ENCODE measurements around the gene CFAP299.

Gene CFAP299

DNA sequence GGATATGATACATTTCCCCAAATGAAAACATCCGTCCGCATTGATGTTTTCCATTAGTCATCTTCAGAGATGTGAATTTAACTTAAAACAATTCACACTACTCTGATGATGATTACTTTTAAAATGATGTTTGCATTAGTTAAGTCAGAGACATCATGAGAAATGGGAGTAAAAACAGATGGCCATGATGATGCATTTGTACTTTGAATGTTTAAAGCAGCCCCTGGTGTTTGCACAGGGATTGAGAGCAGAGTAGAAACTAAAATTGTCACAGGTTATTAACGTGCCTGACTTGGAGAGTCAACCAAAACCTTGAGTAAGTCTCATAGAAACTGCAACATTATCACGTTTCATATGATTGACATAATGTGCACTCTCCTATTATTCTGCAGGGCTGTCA is 117.2 kb downstream of the CFAP299 start:
- no peak for DNase-seq

DNA sequence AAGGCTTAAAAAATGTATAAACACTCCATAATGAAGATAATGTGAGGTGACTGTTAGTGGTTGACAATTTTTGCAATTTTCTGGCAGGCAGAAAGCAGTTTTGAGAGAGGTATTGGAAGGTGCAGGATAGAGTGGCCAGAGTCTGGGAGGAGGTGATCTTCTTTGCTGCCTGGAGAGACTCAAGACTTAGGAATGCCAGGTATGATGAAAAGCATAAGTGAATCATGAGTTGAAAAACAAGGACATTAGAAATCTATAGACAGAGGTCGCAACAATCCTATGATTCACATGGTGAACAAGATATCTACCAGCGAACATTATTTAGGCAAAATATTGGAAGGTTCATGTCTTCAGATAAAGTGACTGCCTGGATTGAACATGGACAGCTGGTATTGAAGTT is 118.5 kb downstream of the CFAP299 start:
- no peak for DNase-seq

DNA sequence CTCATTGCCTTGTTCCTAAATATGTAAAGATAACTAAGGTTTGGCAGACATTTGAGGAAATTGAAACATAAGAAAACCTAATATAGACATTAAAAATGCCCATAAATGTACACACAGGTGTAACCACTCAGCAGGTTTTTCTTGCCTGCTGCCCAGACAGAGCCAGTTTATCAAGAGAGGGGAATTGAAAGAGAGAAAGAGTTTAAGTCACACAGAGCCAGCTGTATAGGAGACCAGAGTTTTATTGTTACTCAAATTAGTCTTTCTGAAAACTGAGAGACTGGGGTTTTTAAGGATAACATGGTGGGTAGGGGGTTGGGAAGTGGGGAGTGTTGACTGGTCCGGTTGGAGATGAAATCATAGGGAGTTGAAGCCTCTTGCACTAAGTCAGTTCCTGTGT is 119.0 kb downstream of the CFAP299 start:
- DNase-seq: no peak

DNA sequence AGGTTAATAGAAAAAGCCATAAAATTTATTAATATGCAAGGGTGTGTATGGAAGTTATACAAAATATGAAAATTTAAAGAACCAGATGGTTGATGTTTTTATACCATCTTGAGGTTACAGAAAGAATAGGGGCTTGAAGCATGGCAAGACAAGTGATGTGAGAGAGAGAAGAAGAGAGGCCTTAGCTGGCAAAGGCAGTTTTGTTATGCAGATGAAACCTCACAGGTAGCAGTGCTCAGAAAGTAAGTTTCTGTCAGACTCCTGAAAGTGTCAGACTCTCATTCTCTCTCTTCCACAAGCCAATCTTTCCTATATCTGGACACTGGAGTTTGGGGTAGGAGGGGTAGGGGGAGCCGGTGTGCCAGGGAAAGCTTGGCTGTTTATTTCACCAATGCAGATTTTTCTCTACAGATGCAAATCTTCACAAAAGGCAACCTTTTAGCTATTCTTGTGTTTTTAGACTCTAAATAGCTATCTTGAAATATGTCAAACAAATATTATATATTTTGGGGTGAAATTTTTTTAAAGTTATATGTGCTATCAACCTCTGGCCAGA is 124.5 kb downstream of the CFAP299 start:
- DNase-seq: no peak

DNA sequence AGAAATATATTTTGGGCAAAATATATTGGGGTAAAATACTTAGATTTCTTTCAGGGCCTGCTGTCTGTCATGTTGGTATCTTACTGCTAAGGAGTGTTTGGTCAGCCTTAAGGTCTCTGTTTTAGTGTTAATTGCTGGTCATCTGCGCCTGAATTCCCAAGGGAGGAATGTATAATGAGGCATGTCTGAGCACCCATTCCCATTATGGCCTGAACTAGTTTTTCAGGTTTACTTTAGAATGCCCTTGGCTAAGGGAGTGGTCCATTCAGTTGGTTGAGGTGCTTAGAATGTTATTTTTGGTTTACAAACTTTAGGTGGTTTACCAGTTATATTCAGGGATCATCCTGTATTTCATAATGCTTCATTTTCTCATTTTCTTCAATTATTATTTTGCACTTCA is 125.9 kb downstream of the CFAP299 start:
- DNase-seq: no peak

DNA sequence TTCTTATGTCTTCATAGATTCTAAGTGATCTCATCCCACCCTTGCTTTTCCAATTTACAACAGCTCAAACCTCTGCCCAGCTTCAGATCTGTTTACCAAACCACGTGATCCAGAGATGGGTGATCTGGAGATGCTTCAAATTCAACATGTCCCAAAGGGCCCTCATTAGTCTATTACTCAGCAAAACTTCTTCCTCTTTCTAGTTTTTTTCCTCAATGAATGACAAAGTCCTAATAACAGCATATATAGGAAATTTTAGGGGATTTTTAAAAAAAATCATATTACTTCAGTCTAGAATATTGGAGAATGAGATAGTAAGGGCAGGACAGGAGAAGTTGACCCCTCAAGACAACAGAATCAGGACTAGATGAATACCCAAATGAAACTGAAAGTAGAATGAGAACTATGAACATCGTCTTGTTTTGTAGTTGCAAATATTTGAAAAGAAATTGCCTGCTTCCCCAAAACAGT is 127.1 kb downstream of the CFAP299 start:
- DNase-seq: no peak

DNA sequence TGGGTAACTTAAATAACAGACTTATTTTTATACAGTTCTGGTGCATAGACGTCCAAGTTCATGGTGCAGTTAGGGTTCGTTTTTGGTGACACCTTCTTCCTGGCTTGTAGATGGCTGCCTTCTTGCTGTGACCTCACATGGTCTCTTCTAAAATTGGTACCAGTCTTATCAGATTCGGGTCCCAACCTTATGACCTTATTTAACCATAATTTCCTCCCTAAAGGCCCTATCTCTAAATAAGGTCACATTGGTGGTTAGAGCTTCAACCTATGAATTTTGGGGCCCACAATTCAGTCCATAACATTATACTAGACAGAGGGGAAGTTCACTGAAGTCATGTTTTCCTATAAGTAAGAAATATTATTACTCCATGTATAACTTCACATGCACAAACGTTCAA is 128.0 kb downstream of the CFAP299 start:
- DNase-seq: no peak

DNA sequence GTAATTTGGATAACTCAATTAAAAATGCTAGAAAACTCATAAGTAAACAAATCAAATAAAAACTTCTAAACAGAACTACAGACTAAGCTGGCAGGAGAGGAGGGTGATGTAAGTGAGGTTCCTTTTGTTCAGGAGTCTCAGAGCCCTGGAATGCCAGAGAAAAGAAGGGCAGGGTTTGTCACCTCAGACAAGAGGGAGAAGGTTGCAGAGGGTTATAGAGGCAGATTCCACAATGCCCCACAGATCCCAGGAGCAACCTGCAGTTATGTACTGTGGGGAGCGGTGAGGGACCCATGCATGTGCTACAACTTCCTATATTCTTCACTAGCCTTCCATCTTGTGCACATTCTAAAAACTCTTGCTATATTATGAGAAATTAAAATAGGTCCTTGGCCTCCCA is 129.7 kb downstream of the CFAP299 start:
- no peak for DNase-seq

DNA sequence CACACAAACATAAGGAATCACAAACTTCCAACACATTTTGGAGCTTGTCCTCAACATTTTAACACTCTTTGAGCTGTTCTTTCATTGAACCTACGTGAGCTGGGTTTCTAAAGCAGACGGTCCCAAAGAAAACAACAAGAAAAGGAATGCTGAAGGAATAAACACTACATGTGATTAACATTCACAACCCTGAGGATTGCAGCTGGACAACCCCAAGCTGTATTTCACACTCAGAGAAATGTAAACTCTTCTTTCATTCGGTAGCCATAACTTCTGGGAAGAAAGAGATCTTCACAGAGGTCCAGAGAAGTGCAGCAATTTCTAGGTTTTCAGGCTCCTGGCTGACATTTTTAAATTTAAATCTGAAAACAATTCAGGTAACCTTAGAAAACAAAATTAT is 130.2 kb downstream of the CFAP299 start:
- DNase-seq: no peak

DNA sequence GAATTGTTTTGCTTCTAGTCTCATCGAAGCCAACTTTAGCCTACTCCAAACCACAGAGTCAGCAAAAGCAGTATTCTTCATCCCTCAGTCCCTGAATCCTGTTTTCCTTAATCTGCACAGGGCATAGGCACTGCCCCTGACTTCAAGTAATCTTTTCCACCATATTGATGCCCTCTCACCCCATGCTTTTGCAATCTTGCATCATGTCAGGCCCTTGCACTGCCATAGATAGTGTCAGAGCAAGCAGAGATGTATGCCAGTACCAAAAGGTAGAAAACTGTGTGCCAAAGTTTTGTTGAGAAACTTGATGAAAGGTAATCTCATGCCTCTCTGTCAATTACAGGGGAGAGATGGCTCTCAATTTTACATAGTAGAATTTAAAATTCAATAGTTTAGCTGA is 131.1 kb downstream of the CFAP299 start:
- DNase-seq: no peak

DNA sequence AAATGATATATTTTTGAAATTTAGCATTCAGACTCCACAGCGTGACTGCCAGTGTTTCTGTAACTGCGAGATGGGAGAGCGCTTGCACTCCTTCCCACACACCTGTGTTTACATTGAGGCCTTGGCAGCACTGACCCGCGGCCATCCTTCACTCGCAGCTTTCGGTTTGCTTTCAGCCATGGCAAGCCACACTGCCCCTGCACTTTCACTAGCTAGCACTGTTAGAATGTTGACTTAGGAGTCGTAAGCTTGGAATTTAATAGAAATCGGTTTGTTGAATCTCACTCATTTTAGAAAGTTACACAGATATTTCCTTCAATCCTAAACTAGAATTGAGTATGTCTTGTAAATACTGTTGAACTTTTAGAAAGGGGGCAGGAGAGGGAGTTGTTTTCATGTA is 136.2 kb downstream of the CFAP299 start:
- peak; percentile 60 for DNase-seq

DNA sequence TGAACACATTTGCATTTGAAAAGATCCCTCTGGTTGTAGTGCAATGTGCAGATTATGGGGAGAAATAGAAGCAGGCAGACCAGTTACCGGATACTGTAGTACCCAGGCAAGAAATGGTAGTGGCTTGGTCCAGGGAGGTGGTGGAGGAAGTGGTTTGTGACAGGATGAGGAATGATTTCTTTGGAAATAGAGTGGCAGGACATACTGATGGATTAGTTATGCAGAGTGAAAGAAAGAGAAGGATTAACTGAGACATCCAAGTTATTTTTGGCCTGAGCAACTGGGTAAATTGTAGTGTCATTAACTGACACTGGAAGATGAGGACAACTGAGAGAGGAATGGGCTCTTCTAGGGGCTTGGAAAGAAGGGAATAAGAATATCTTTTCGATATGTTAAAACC is 139.7 kb downstream of the CFAP299 start:
- no peak for DNase-seq

DNA sequence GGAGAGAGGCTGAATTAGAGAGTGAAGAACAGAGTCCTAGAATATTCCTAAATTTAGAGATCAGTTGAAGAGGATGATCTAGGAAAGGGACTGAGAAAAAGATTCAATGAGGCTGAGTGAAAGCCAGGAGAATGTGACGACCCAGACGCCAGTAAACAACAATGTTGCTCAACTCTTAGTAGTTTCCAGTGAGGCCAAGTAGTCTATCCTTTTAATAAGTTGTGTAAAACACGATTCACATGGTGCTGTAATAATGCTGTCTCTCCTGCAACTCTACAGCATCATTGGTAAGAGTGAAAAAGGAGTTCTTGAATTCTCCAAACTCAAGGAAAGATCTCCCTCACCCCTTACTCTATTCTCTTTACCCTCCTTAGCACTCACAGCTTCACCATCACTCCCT is 140.3 kb downstream of the CFAP299 start:
- DNase-seq: no peak

DNA sequence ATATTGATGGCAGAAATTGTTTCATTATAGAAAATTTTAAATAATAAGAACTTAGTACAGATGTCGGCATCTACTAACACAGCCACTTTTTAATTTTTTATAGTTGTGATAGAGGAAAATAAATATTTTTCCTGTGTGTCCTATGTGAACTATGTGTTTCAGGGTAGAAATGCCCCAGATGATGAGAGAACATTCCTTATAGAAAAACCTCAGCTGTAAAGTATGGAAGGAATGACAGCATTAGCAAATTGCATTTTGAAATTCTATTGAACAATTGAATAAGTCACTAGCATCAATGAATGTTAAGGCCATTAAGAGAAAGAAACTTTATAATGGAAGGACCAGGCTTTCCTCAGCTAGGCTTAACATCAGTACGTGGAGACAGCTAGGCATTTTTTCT is 149.2 kb downstream of the CFAP299 start:
- no peak for DNase-seq

DNA sequence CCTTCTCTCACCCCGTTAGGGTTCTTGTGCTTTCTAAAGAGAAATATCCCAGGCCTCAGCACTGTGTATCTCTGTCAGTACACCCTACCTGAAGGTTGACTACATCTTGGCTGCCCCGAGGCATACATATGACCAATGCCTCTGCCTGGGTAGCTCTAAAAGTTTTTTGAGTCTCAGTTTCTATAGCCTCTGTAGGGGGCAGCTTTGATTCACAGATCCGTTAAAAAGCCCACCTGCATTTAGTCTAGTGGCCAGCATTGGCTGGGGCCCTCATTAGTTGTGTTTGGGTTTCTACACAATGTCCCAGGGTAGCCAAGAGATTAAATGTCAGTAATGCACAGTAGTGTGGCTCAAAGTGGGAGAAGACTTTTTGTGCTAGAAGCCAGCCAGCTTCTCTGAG is 151.1 kb downstream of the CFAP299 start:
- DNase-seq: no peak

DNA sequence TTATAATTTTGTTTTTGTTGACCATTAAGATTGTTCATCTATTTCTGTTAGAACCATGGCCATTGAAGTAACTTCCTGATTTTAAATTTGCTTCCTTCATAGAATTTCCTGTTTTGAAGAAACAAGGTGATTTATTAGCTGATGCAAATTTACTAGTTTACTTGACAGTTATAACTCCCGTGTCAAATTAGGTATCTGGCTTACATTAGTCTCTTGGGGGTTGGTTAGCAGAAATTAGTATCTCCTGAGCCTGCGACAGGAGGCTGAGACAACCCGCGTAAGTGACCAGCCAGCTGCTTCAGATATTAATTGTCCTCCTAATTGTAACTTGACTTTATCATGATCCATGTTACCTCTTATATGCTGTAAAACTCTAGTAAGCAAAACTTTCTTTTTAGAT is 154.3 kb downstream of the CFAP299 start:
- DNase-seq: no peak

DNA sequence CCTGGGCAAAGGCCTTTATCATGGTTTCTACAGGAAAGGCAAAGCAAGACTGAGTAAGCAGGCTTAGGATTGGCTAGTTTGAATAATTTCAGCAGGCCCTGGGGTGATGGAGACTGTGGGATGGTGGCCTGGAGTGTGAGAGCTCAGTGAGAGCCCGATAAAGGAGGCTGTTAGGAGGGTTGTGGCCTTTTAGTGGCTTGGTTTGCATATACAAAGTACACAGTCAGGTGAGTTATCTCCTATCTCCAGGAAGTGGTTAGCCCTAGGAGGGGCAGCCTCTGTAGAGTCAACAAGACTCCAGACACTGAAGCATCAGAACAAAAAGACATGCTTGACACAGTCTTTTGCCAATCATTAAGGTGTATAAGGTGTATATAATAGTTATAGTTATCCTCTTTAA is 157.2 kb downstream of the CFAP299 start:
- DNase-seq: no peak

DNA sequence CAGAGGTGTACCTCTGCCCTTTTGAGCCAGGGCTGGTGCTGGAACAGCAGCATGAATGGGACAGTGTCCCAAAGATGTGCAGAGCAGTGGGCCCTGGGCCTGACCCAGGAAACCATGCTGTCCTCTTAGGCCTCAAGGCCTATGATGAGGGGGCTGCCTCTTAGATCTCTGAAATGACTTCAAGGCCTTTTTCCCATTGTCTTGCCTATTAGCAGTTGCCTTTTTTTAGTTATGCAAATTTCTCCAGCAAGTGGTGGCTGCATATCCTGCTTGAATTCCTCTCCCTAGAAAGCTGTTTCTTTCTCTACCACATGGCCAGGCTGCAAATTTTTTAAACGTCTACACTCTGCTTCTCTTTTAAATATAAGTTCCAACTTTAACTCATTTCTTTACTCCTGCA is 160.3 kb downstream of the CFAP299 start:
- DNase-seq: no peak

DNA sequence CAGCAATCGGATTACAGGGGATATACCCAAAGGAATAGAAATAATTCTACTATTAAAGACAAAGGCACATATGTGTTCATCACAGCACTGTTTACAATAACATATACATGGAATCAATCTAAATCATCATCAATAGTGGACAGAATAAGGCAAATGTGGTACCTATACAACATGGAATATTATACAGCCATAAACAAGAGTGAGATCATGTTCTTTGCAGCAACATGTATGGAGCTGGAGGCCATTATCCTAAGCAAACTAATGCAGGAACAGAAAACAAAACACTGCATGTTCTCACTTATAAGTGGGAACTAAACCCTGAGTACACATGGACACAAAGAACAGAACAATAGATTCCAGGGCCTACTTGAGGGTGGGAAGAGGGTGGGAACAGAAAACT is 163.2 kb downstream of the CFAP299 start:
- DNase-seq: no peak

DNA sequence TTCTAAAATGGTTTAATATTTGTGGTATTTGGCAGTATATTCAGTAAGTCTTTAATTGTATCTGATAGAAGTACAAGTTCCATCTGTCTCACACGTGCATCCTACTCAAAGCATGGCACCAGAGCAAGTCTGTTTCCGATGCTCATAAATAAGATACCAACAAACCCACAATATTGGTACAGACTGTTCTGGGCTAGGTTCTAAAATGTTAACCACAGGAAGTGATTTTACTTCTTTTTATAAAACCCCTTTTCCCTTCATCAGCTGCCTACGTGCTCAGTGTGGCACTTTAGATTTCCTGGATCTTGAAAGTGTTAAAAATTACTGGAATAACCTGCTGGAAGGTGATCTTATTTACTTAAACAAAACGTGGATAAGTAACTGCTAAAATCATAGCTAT is 165.1 kb downstream of the CFAP299 start:
- no peak for DNase-seq

DNA sequence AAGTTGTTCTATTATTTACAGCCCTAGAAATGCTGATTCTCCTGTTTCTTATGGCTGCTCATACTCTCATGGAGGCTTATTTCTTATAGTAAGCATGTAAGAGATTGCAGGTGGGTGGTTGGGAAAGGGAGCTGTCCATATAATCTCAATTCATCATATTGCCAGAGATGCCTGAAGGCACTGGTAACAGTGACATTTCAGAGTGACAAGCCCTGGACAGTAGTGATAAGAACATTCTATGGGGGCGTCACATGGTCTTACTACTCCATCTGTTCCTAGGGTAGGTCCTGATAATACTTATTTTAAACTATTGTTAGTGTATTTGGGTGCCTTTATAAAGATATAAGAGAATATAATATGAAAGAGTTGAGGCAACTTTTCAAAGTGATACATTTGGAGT is 171.5 kb downstream of the CFAP299 start:
- no peak for DNase-seq

DNA sequence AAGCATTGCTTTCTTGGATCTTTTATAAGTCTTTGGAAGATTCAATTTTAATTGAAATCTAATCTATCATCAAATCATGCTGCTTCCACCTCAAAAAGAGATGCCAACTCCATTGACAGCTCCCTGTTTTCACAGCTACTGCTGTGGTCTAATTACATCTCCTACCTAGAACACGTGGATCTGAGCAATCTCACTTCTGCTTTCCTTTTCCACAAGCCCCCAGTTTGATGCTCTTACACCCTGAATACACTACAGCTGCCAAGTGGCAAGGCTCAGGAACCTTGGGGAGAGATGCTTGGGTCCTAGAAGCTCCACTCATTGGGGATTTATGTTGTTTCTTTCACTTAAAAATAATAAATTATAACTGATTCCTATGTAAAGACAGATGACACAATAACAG is 172.0 kb downstream of the CFAP299 start:
- DNase-seq: no peak

DNA sequence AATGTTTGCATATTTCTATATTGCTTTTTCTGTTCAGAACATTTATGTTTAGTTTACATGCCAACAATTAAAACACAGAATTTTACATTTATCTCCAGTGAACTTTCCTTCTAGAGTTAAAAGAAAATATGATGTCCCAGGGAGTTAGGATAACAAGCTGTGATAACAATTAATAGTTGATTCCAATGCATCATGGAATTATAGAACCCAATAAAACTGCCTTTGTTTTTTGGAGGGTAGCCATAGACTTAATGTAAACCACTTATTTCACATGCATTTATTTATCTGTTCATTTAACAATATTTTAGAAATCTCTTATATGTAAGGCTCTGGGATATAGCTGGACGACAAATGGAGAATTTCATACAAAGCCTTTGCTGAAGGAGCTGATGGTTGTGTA is 180.0 kb downstream of the CFAP299 start:
- no peak for DNase-seq

DNA sequence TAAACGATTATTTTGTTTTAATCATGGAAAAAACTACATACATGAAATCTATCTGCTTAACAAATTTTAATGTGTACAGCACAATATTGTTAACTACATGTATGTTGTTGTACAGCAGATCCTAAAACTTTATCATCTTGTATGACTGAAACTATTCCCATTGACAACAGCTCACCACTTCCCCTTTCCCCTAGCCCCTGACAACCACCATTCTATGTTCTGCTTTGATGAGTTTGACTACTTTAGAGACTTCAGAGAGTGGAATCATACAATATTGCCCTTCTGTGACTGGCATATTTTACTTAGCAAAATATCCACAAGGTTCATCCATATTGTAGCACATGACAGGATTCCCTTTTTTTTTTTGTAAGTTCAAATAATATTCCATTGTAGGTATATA is 185.9 kb downstream of the CFAP299 start:
- no peak for DNase-seq

DNA sequence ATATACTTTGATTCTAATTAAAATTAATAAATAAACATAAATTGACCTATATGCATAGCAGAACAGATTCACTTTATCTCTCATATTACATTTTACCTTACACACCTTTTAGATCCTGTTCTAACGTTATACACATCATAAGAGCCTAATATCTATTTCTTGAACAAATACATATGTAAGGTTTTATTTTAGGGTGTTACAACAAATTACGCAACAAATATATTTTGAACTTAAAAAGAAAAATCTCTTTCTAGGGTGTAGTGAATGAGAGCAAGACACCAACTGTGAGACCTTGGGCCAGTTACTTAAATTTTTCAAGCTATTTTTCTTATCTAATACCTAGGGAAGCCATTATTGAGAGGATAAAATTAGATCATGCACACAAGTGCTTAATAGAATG is 191.2 kb downstream of the CFAP299 start:
- no peak for DNase-seq

DNA sequence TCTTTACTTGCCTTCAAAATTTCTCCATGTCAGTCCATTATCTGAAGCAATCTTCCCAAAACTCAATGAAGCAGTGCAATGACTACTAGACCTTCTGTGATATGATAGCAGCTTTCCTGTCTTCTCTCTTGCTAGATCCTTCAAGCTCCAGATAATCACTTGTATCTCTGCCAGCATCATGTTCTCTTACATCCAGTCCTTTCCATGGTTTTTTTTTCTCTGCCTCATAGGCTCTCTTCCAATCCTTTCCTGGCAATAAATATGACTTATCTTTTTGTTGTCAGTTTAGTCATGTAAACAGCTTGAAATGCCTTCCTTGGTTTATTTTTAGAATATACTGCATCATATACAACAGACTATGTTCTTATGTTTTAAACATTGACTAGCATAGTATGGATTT is 193.5 kb downstream of the CFAP299 start:
- DNase-seq: no peak

All from right forelimb (tissue), 1 donor.